Measurements from ENCODE around the gene KCTD13.

DNA sequence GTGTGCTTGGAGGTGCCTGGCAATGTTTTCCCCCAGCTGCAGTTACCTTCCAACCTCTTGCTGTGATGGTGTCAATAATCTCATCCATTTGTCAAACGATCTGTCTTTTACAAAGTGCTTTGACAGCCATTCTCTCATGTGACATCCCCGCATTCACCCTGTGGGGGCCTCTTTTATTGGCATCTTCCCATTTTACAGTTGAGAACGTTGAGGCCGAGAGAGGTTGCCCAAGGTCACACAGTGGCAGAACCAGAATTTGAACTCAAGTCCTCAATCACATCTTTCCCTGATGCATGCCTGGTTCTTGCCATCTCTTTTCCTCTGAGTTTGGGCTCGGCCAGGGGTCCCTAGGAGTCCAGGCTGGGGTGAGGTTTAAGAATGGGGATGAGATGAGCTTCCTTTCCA is 49.1 kb upstream of the KCTD13 start:
- TF ChIP-seq, protein P1, sequence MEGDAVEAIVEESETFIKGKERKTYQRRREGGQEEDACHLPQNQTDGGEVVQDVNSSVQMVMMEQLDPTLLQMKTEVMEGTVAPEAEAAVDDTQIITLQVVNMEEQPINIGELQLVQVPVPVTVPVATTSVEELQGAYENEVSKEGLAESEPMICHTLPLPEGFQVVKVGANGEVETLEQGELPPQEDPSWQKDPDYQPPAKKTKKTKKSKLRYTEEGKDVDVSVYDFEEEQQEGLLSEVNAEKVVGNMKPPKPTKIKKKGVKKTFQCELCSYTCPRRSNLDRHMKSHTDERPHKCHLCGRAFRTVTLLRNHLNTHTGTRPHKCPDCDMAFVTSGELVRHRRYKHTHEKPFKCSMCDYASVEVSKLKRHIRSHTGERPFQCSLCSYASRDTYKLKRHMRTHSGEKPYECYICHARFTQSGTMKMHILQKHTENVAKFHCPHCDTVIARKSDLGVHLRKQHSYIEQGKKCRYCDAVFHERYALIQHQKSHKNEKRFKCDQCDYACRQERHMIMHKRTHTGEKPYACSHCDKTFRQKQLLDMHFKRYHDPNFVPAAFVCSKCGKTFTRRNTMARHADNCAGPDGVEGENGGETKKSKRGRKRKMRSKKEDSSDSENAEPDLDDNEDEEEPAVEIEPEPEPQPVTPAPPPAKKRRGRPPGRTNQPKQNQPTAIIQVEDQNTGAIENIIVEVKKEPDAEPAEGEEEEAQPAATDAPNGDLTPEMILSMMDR (IDR thresholded peaks at IDR 0.05) = no peak
- no peak for TF ChIP-seq POLR2AphosphoS5 (IDR thresholded peaks at IDR 0.05)
